HEK293 (cell line): ENCODE results near the gene KIRREL3.

Source experiments
- CTCF ChIA-PET: fragments of 350-600 bp; formaldehyde crosslinking; extraction: SDS; loops from one replicate; lab custom pipeline; 2021; ENCODE audit warnings: antibody characterized with exemption; lab: Yijun Ruan, JAX
- POLR2A ChIA-PET: fragments of 300-600 bp; formaldehyde crosslinking; extraction: SDS; loops from one replicate; lab custom pipeline; 2020; ENCODE audit warnings: antibody characterized with exemption, inconsistent platforms; lab: Yijun Ruan, JAX
- H3K27ac ChIP-seq: fragments of 200-500 bp; sonication (Bioruptor generic); 2 replicates; pipeline ENCODE4 v1.5.1; 2014; ENCODE audit warnings: low read depth, low read length, control low read depth, inconsistent platforms; ENCODE audit errors: extremely low read depth
- H3K36me3 ChIP-seq, 2 experiments: fragments of 200-500 bp in 1 of 2; sonication (Bioruptor generic) in 1 of 2; 1 replicate in 1 of 2; 2 replicates in 1 of 2; pipeline ENCODE4 v1.5.1; 2014 to 2017; ENCODE audit warnings: inconsistent platforms in 2 of 2, low read length in 2 of 2; ENCODE audit not compliant: control insufficient read depth in 2 of 2, insufficient read depth in 1 of 2
- H3K4me1 ChIP-seq: fragments of 200-500 bp; sonication (Bioruptor generic); 2 replicates; pipeline ENCODE4 v1.5.1; 2014; ENCODE audit warnings: mild to moderate bottlenecking, low read length, inconsistent platforms; ENCODE audit not compliant: control insufficient read depth, insufficient read depth
- H3K4me3 ChIP-seq: 2 replicates; pipeline ENCODE4 v1.5.1; 2011; ENCODE audit warnings: low read depth, mild to moderate bottlenecking, control low read depth, low read length, moderate library complexity
- H3K9me3 ChIP-seq: fragments of 200-500 bp; sonication (Bioruptor generic); 2 replicates; pipeline ENCODE4 v1.5.1; 2014; ENCODE audit warnings: low read depth, low read length, inconsistent platforms; ENCODE audit not compliant: control insufficient read depth, insufficient read depth
- BCL11A ChIP-seq: fragments of 450-650 bp; formaldehyde crosslinking; IDR thresholded peaks from 2 replicates; pipeline ENCODE4 v1.5.1; 2016; ENCODE audit warnings: low read depth, missing biosample characterization, missing genetic modification characterization
- IKZF3 ChIP-seq: fragments of 450-650 bp; IDR thresholded peaks from 2 replicates; pipeline ENCODE4 v1.5.0; 2018; ENCODE audit warnings: missing biosample characterization, mild to moderate bottlenecking, missing genetic modification characterization, moderate library complexity
- PBX3 ChIP-seq: sonication (generic); formaldehyde crosslinking; IDR thresholded peaks from 2 replicates; pipeline ENCODE4 v1.8.1; 2022; ENCODE audit warnings: mild to moderate bottlenecking, moderate library complexity, missing genetic modification reagents
- PRDM10 ChIP-seq: fragments of 450-650 bp; formaldehyde crosslinking; IDR thresholded peaks from 2 replicates; pipeline ENCODE4 v1.5.1; 2016; ENCODE audit warnings: missing biosample characterization, missing genetic modification characterization
- ZFP3 ChIP-seq: fragments of 450-650 bp; formaldehyde crosslinking; IDR thresholded peaks from 2 replicates; pipeline ENCODE4 v1.5.1; 2016; ENCODE audit warnings: low read depth, missing biosample characterization, missing genetic modification characterization
- ZNF174 ChIP-seq: fragments of 450-650 bp; formaldehyde crosslinking; IDR thresholded peaks from 2 replicates; pipeline ENCODE4 v1.5.0; 2017; ENCODE audit warnings: missing biosample characterization, mild to moderate bottlenecking, missing genetic modification characterization
- ZNF274 ChIP-seq, 2 experiments: fragments of 200-500 bp in 1 of 2; fragments of 450-650 bp in 1 of 2; sonication (Bioruptor generic) in 1 of 2; formaldehyde crosslinking in 1 of 2; IDR thresholded peaks; 2 replicates each; pipeline versions ENCODE4 v1.5.1 to v1.6.1; 2014 to 2016; ENCODE audit warnings: borderline replicate concordance in 1 of 2, inconsistent platforms in 1 of 2, low read length in 1 of 2, missing biosample characterization in 1 of 2, missing genetic modification characterization in 1 of 2
- ZNF521 ChIP-seq: fragments of 450-650 bp; formaldehyde crosslinking; IDR thresholded peaks from 2 replicates; pipeline ENCODE4 v1.5.1; 2017; ENCODE audit warnings: missing biosample characterization, mild to moderate bottlenecking, missing genetic modification characterization
- ZNF529 ChIP-seq: fragments of 450-650 bp; formaldehyde crosslinking; IDR thresholded peaks from 2 replicates; pipeline ENCODE4 v1.5.1; 2017; ENCODE audit warnings: missing genetic modification characterization, missing biosample characterization; ENCODE audit not compliant: insufficient replicate concordance
- ZNF561 ChIP-seq: fragments of 450-650 bp; IDR thresholded peaks from 2 replicates; pipeline ENCODE4 v1.5.1; 2018; ENCODE audit warnings: missing biosample characterization, missing genetic modification characterization, borderline replicate concordance
- ZNF624 ChIP-seq: fragments of 450-650 bp; formaldehyde crosslinking; IDR thresholded peaks from 2 replicates; pipeline ENCODE4 v1.5.1; 2017; ENCODE audit warnings: missing biosample characterization, missing genetic modification characterization
- ZNF658 ChIP-seq: fragments of 450-650 bp; formaldehyde crosslinking; IDR thresholded peaks from 2 replicates; pipeline ENCODE4; 2016; ENCODE audit warnings: missing biosample characterization, missing genetic modification characterization
- TF ChIP-seq, protein P1 (sequence below): fragments of 450-650 bp; IDR thresholded peaks from 2 replicates; pipeline ENCODE4 v1.5.1; 2018; ENCODE audit warnings: missing biosample characterization, mild to moderate bottlenecking, missing genetic modification characterization
- TF ChIP-seq, protein P2 (sequence below): fragments of 450-650 bp; formaldehyde crosslinking; IDR thresholded peaks from 2 replicates; pipeline ENCODE4 v1.5.1; 2016; ENCODE audit warnings: missing biosample characterization, missing genetic modification characterization, low read depth
- TF ChIP-seq, protein P3 (sequence below): fragments of 450-650 bp; formaldehyde crosslinking; IDR thresholded peaks from 2 replicates; pipeline ENCODE4 v1.5.1; 2016; ENCODE audit warnings: missing biosample characterization, missing genetic modification characterization

Gene KIRREL3

DNA sequence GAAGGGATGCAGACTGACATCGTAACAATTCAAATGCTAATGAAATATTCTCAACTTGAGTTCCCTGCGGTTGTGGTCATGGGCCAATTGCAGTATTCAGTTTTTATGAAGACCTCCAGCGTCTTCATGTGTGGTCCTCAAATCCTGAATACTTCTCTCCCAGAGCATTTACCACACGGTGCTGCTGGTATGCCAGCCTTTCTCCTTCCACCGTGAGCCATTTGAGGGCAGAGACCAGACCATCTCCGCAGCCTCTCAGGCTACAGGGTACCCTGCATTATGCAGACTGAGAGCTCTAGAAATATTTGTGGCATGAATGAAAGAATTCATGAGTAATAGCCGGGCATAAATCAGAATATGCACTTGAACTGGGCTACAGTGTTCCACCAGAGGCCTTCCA, 355.4 kb downstream of the KIRREL3 start (continued):
- TF ChIP-seq, protein P1, sequence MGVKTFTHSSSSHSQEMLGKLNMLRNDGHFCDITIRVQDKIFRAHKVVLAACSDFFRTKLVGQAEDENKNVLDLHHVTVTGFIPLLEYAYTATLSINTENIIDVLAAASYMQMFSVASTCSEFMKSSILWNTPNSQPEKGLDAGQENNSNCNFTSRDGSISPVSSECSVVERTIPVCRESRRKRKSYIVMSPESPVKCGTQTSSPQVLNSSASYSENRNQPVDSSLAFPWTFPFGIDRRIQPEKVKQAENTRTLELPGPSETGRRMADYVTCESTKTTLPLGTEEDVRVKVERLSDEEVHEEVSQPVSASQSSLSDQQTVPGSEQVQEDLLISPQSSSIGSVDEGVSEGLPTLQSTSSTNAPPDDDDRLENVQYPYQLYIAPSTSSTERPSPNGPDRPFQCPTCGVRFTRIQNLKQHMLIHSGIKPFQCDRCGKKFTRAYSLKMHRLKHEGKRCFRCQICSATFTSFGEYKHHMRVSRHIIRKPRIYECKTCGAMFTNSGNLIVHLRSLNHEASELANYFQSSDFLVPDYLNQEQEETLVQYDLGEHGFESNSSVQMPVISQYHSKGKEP (tag by site-specific recombination) = no peak
- no peak for TF ChIP-seq BCL11A (tag by site-specific recombination)
- TF ChIP-seq, protein P2, sequence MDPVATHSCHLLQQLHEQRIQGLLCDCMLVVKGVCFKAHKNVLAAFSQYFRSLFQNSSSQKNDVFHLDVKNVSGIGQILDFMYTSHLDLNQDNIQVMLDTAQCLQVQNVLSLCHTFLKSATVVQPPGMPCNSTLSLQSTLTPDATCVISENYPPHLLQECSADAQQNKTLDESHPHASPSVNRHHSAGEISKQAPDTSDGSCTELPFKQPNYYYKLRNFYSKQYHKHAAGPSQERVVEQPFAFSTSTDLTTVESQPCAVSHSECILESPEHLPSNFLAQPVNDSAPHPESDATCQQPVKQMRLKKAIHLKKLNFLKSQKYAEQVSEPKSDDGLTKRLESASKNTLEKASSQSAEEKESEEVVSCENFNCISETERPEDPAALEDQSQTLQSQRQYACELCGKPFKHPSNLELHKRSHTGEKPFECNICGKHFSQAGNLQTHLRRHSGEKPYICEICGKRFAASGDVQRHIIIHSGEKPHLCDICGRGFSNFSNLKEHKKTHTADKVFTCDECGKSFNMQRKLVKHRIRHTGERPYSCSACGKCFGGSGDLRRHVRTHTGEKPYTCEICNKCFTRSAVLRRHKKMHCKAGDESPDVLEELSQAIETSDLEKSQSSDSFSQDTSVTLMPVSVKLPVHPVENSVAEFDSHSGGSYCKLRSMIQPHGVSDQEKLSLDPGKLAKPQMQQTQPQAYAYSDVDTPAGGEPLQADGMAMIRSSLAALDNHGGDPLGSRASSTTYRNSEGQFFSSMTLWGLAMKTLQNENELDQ (tag by site-specific recombination) = no peak

- ChIA-PET CTCF (no interaction called here), POLR2A (no interaction called here)
- no peak overlapping the region for H3K27ac ChIP-seq
- no peak for TF ChIP-seq ZNF561 (tag by site-specific recombination)
- H3K9me3 ChIP-seq = no peaks in the 10 kb centered on the region
- H3K4me3 ChIP-seq = no peak overlapping the region
- H3K4me1 ChIP-seq = no peaks in the 10 kb centered on the region
- no peaks in the 10 kb centered on the region for H3K36me3 ChIP-seq
Measured at GRCh38 chr11:126640186-126640585, 360.4 kb downstream of the KIRREL3 start.

- Histone ChIP-seq H3K9me3 (no peaks in the 10 kb centered on the region), H3K27ac (no peak overlapping the region), H3K4me1 (no peaks in the 10 kb centered on the region), H3K4me3 (no peak overlapping the region), H3K36me3 (no peaks in the 10 kb centered on the region)
- ChIA-PET CTCF (interaction anchor here (1.2 kb wide), 1 partner anchor 159 kb away, joined by 4 read pairs; no protein-coding TSS in a partner anchor), POLR2A (no interaction called here)
- TF ChIP-seq ZNF521 (no peak), ZFP3 (no peak), ZNF529 (no peak), ZNF658 (no peak)
- TF ChIP-seq, protein P3, sequence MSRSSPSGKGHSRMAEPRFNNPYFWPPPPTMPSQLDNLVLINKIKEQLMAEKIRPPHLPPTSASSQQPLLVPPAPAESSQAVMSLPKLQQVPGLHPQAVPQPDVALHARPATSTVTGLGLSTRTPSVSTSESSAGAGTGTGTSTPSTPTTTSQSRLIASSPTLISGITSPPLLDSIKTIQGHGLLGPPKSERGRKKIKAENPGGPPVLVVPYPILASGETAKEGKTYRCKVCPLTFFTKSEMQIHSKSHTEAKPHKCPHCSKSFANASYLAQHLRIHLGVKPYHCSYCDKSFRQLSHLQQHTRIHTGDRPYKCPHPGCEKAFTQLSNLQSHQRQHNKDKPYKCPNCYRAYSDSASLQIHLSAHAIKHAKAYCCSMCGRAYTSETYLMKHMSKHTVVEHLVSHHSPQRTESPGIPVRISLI (tag by site-specific recombination) = no peak
Measured at GRCh38 chr11:126639692-126640091, 360.9 kb downstream of the KIRREL3 start.

DNA sequence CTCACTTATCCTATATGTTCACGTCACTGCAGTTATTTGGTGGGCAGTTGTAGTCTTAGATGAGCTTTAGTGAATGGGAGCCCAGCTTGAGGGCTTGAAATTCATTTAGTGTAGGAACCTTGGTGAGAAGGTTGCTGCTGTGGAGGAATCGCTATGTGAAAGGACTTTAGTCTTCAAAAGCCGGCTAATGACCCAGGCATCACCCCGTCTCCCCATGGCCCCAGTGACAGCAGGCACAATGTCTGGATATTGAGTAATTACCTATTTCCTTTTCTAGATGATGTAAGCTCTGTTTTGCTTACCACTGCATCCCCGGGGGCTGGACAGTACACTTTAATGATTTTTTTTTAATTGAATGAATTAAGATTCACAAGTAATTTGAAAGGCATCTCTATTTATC, 361.9 kb downstream of the KIRREL3 start:
- Histone ChIP-seq H3K27ac (no peak overlapping the region), H3K4me3 (no peak overlapping the region), H3K4me1 (no peaks in the 10 kb centered on the region), H3K9me3 (no peaks in the 10 kb centered on the region), H3K36me3 (no peaks in the 10 kb centered on the region)
- ChIA-PET POLR2A (no interaction called here), CTCF (interaction anchor here (1.2 to 1.6 kb wide), 2 partner anchors 32 to 158 kb away, joined by 4 read pairs; no protein-coding TSS in a partner anchor)
- no peak for TF ChIP-seq ZNF658
- TF ChIP-seq ZNF174 (tag by site-specific recombination) = no peak
- TF ChIP-seq ZNF624 = no peak
- no peak for TF ChIP-seq ZNF274 (IDR thresholded peaks at IDR 0.05; ENCODE audit: low read length)
- no peak for TF ChIP-seq ZNF274 (tag by site-specific recombination; IDR thresholded peaks at IDR 0.05; ENCODE audit: borderline replicate concordance)
- no peak for TF ChIP-seq IKZF3 (tag by site-specific recombination)
- TF ChIP-seq PRDM10 (tag by site-specific recombination) = no peak
- no peak for TF ChIP-seq PBX3 (CRISPR knock-in tag)
